Glutamatergic neuron (in vitro differentiated cells): ENCODE measurements around the gene OLFM4. TPM values are rescaled to one million over a fixed set of nuclear protein-coding genes. Genes with fewer than 3 reads are reported as not detected.

Experiments used
- DNase-seq: peaks from one replicate; pipeline ENCODE4 v3.0.0; 2022
- H3K27ac Mint-ChIP-seq: one replicate; pipeline ENCODE4 v1.8.0; 2020; ENCODE audit warnings: mild to moderate bottlenecking, mixed read lengths, inconsistent platforms; ENCODE audit not compliant: unreplicated experiment
- H3K27me3 Mint-ChIP-seq: one replicate; pipeline ENCODE4 v1.8.0; 2020; ENCODE audit warnings: mild to moderate bottlenecking, moderate library complexity, mixed read lengths, inconsistent platforms; ENCODE audit not compliant: unreplicated experiment
- H3K36me3 Mint-ChIP-seq: one replicate; pipeline ENCODE4 v1.8.0; 2020; ENCODE audit warnings: mild to moderate bottlenecking, mixed read lengths, inconsistent platforms; ENCODE audit not compliant: unreplicated experiment
- H3K4me1 Mint-ChIP-seq: one replicate; pipeline ENCODE4 v1.8.0; 2020; ENCODE audit warnings: mild to moderate bottlenecking, low read depth, mixed read lengths, inconsistent platforms; ENCODE audit not compliant: unreplicated experiment
- H3K4me3 Mint-ChIP-seq: one replicate; pipeline ENCODE4 v1.8.0; 2020; ENCODE audit warnings: mild to moderate bottlenecking, mixed read lengths, inconsistent platforms; ENCODE audit not compliant: unreplicated experiment
- H3K9me3 Mint-ChIP-seq: one replicate; pipeline ENCODE4 v1.8.0; 2020; ENCODE audit warnings: mild to moderate bottlenecking, moderate library complexity, mixed read lengths, inconsistent platforms; ENCODE audit not compliant: unreplicated experiment
- CTCF ChIP-seq: fragments of 200-600 bp; sonication (generic); IDR thresholded peaks from one replicate; pipeline ENCODE4 v1.5.0; 2021; ENCODE audit not compliant: partially characterized antibody, unreplicated experiment
- total RNA-seq: library from RNA; stranded (reverse); fragmentation: NEBNext Ultra II Directional; extraction: Animal tissue kit (Norgen Biotek cat#: 25700); gene quantifications from one replicate; pipeline ENCODE4 v1.2.1, GENCODE V29; 2021; ENCODE audit not compliant: unreplicated experiment

OLFM4 gene
- total RNA-seq, 1 donor from 2014 or later, result 0.15 TPM

- H3K9me3 Mint-ChIP-seq, result no peaks in the 10 kb centered on the region
Measured at GRCh38 chr13:53041968-53042516, 13.4 kb downstream of the OLFM4 start.

GRCh38 chr13:53042877-53043276, 14.3 kb downstream of the OLFM4 start:
- no peaks in the 10 kb centered on the region for H3K27me3 Mint-ChIP-seq
- no peaks in the 10 kb centered on the region for H3K9me3 Mint-ChIP-seq
- TF ChIP-seq CTCF, result no peak
- no peak overlapping the region for H3K27ac Mint-ChIP-seq
- DNase-seq, result no peak
- H3K4me3 Mint-ChIP-seq, result no peak overlapping the region
- H3K36me3 Mint-ChIP-seq, result no peaks in the 10 kb centered on the region
- H3K4me1 Mint-ChIP-seq, result no peaks in the 10 kb centered on the region

More at GRCh38 chr13:53041968-53042516, 13.4 kb downstream of the OLFM4 start:
- Mint-ChIP-seq H3K4me3 (no peak overlapping the region), H3K36me3 (no peaks in the 10 kb centered on the region), H3K27me3 (no peaks in the 10 kb centered on the region), H3K4me1 (no peaks in the 10 kb centered on the region), H3K27ac (no peak overlapping the region)
- TF ChIP-seq CTCF, result no peak
- DNase-seq, result no peak

- DNase-seq, result no peak
- Mint-ChIP-seq H3K36me3 (no peaks in the 10 kb centered on the region), H3K27me3 (no peaks in the 10 kb centered on the region), H3K4me3 (no peak overlapping the region), H3K9me3 (no peaks in the 10 kb centered on the region), H3K27ac (no peak overlapping the region), H3K4me1 (no peaks in the 10 kb centered on the region)
- TF ChIP-seq CTCF, result no peak
Measured at GRCh38 chr13:53043398-53043797, 14.8 kb downstream of the OLFM4 start.

- no peak for DNase-seq
- H3K36me3 Mint-ChIP-seq, result no peaks in the 10 kb centered on the region
- H3K27ac Mint-ChIP-seq, result no peak overlapping the region
- no peaks in the 10 kb centered on the region for H3K27me3 Mint-ChIP-seq
- H3K4me1 Mint-ChIP-seq, result no peaks in the 10 kb centered on the region
- no peak overlapping the region for H3K4me3 Mint-ChIP-seq
- no peaks in the 10 kb centered on the region for H3K9me3 Mint-ChIP-seq
- TF ChIP-seq CTCF, result no peak
Measured at GRCh38 chr13:53045189-53045588, 16.6 kb downstream of the OLFM4 start.

GRCh38 chr13:53048880-53049279, 20.3 kb downstream of the OLFM4 start:
- no peaks in the 10 kb centered on the region for H3K36me3 Mint-ChIP-seq
- no peak for DNase-seq
- peaks cover 2% of the 10 kb centered on the region for H3K4me1 Mint-ChIP-seq
- no peak for TF ChIP-seq CTCF
- no peaks in the 10 kb centered on the region for H3K27me3 Mint-ChIP-seq
- H3K4me3 Mint-ChIP-seq, result no peak overlapping the region
- H3K27ac Mint-ChIP-seq, result no peak overlapping the region
- no peaks in the 10 kb centered on the region for H3K9me3 Mint-ChIP-seq
